ENCODE measurements around the gene PTPRA.

GRCh38 chr20:3000852-3001523 is 127.7 kb downstream of the PTPRA start:
- no peak for TF ChIP-seq POLR2A (IDR thresholded peaks at IDR 0.05; ENCODE audit: low read depth)
- TF ChIP-seq CTCF (IDR thresholded peaks at IDR 0.05) = peak; percentile 27 to 45 (median 41)
- no peak for TF ChIP-seq EP300 (IDR thresholded peaks at IDR 0.05)
- no peak for TF ChIP-seq POLR2AphosphoS5 (IDR thresholded peaks at IDR 0.05)

Measured in esophagus muscularis mucosa (tissue), 4 donors.